ENCODE results near the gene MDGA2.

- TF ChIP-seq KDM5B (IDR thresholded peaks at IDR 0.05; ENCODE audit: insufficient replicate concordance, low read depth, low read length) (no peak), ZBTB7A (IDR thresholded peaks at IDR 0.05; ENCODE audit: borderline replicate concordance, control insufficient read depth, low read depth, low read length) (no peak), EHMT2 (IDR thresholded peaks at IDR 0.05) (no peak), CREB1 (IDR thresholded peaks at IDR 0.05) (no peak), CREB1 (CRISPR knock-in tag; IDR thresholded peaks at IDR 0.05) (no peak), CBFA2T3 (IDR thresholded peaks at IDR 0.05) (no peak), ZBTB2 (IDR thresholded peaks at IDR 0.05) (no peak), ZKSCAN3 (CRISPR knock-in tag; IDR thresholded peaks at IDR 0.05) (no peak), GABPB1 (CRISPR knock-in tag; IDR thresholded peaks at IDR 0.05) (no peak), ZNF740 (CRISPR knock-in tag; IDR thresholded peaks at IDR 0.05) (no peak), ZNF740 (tag; IDR thresholded peaks at IDR 0.05) (no peak), L3MBTL2 (IDR thresholded peaks at IDR 0.05) (no peak), ZC3H8 (IDR thresholded peaks at IDR 0.05) (no peak)
- TF ChIP-seq, protein P1, sequence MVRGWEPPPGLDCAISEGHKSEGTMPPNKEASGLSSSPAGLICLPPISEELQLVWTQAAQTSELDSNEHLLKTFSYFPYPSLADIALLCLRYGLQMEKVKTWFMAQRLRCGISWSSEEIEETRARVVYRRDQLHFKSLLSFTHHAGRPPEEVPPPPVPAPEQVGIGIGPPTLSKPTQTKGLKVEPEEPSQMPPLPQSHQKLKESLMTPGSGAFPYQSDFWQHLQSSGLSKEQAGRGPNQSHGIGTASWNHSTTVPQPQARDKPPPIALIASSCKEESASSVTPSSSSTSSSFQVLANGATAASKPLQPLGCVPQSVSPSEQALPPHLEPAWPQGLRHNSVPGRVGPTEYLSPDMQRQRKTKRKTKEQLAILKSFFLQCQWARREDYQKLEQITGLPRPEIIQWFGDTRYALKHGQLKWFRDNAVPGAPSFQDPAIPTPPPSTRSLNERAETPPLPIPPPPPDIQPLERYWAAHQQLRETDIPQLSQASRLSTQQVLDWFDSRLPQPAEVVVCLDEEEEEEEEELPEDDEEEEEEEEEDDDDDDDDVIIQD (CRISPR knock-in tag; IDR thresholded peaks at IDR 0.05) = no peak
- TF ChIP-seq, protein P2, sequence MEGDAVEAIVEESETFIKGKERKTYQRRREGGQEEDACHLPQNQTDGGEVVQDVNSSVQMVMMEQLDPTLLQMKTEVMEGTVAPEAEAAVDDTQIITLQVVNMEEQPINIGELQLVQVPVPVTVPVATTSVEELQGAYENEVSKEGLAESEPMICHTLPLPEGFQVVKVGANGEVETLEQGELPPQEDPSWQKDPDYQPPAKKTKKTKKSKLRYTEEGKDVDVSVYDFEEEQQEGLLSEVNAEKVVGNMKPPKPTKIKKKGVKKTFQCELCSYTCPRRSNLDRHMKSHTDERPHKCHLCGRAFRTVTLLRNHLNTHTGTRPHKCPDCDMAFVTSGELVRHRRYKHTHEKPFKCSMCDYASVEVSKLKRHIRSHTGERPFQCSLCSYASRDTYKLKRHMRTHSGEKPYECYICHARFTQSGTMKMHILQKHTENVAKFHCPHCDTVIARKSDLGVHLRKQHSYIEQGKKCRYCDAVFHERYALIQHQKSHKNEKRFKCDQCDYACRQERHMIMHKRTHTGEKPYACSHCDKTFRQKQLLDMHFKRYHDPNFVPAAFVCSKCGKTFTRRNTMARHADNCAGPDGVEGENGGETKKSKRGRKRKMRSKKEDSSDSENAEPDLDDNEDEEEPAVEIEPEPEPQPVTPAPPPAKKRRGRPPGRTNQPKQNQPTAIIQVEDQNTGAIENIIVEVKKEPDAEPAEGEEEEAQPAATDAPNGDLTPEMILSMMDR (IDR thresholded peaks at IDR 0.05 in 2 of 3, conservative IDR thresholded peaks at IDR 0.05 in 1 of 3; ENCODE audit: insufficient read depth in 2 of 3, low read depth in 1 of 3, low read length in 3 of 3) = no peak
Observed at GRCh38 chr14:47447076-47447475, 228.3 kb downstream of the MDGA2 start.

Measured in K562 (cell line).